ENCODE measurements around the gene RMRP.

DNA sequence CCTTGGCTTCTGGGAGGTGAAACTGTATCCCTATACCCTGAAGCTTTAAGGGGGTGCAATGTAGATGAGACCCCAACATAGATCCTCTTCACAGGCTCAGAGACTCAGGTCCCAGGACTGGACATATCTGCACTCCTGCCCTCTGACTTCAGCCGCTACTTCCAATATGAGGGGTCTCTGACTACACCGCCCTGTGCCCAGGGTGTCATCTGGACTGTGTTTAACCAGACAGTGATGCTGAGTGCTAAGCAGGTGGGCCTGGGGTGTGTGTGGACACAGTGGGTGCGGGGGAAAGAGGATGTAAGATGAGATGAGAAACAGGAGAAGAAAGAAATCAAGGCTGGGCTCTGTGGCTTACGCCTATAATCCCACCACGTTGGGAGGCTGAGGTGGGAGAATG lies 21.3 kb upstream of the RMRP start:
- TF ChIP-seq, protein P1, sequence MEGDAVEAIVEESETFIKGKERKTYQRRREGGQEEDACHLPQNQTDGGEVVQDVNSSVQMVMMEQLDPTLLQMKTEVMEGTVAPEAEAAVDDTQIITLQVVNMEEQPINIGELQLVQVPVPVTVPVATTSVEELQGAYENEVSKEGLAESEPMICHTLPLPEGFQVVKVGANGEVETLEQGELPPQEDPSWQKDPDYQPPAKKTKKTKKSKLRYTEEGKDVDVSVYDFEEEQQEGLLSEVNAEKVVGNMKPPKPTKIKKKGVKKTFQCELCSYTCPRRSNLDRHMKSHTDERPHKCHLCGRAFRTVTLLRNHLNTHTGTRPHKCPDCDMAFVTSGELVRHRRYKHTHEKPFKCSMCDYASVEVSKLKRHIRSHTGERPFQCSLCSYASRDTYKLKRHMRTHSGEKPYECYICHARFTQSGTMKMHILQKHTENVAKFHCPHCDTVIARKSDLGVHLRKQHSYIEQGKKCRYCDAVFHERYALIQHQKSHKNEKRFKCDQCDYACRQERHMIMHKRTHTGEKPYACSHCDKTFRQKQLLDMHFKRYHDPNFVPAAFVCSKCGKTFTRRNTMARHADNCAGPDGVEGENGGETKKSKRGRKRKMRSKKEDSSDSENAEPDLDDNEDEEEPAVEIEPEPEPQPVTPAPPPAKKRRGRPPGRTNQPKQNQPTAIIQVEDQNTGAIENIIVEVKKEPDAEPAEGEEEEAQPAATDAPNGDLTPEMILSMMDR (IDR thresholded peaks at IDR 0.05): no peak
- no peak for TF ChIP-seq POLR2A (IDR thresholded peaks at IDR 0.05)

Data from transverse colon (tissue), 3 donors.